Measurements from ENCODE around the gene KIFC1. TPM values are rescaled to one million over a fixed set of nuclear protein-coding genes. Genes with fewer than 3 reads are reported as not detected.
"Not testable (repeated sequence)": the region's sequence is repeated elsewhere in the genome, so short reads cannot be mapped to it uniquely, and the experiment has no call there.

The KIFC1 gene
- total RNA-seq, 2 donors from 2014 or later, result 103 to 170 TPM

- Mint-ChIP-seq H3K27ac (peak overlapping the region; percentile 95 to 99), H3K9me3 (no peaks in the 10 kb centered on the region), H3K36me3 (peaks cover 26 to 35% of the 10 kb centered on the region in 2 donors)
- ATAC-seq (no peak), DNase-seq (ENCODE audit: low spot score in 2 of 2) (no peak)
These were observed 1.4 kb downstream of the KIFC1 start for GRCh38 chr6:33392979-33393378.

GRCh38 chr6:33397541-33397940 is 5.9 kb downstream of the KIFC1 start:
- no peak overlapping the region for H3K27ac Mint-ChIP-seq
- DNase-seq (ENCODE audit: low spot score in 2 of 2), result no peak
- no peaks in the 10 kb centered on the region for H3K9me3 Mint-ChIP-seq
- no peak for ATAC-seq
- peaks cover 27 to 40% of the 10 kb centered on the region in 2 donors for H3K36me3 Mint-ChIP-seq

GRCh38 chr6:33398601-33399000 is 7.0 kb downstream of the KIFC1 start:
- Mint-ChIP-seq H3K36me3 (peaks cover 26 to 34% of the 10 kb centered on the region in 2 donors), H3K27ac (peak overlapping the region in 1 of 2 donors; percentile 29)
- not testable (repeated sequence) for ATAC-seq; DNase-seq (ENCODE audit: low spot score in 2 of 2); H3K9me3 Mint-ChIP-seq

- H3K9me3 Mint-ChIP-seq; DNase-seq (ENCODE audit: low spot score in 2 of 2); H3K27ac Mint-ChIP-seq; ATAC-seq: not testable (repeated sequence)
- H3K36me3 Mint-ChIP-seq, result peaks cover 31 to 40% of the 10 kb centered on the region in 2 donors
These were observed 8.3 kb downstream of the KIFC1 start for GRCh38 chr6:33399881-33400280.

- ATAC-seq, result no peak
- DNase-seq (ENCODE audit: low spot score in 2 of 2), result no peak
- no peaks in the 10 kb centered on the region for H3K9me3 Mint-ChIP-seq
- peaks cover 42 to 58% of the 10 kb centered on the region in 2 donors for H3K36me3 Mint-ChIP-seq
- no peak overlapping the region for H3K27ac Mint-ChIP-seq
These were observed 13.3 kb downstream of the KIFC1 start for GRCh38 chr6:33404884-33405283.

- DNase-seq (ENCODE audit: low spot score in 2 of 2) (no peak), ATAC-seq (no peak)
- Mint-ChIP-seq H3K27ac (peak overlapping the region; percentile 26 to 69), H3K9me3 (no peaks in the 10 kb centered on the region), H3K36me3 (peaks cover 39 to 55% of the 10 kb centered on the region in 2 donors)
These were observed 13.8 kb downstream of the KIFC1 start for GRCh38 chr6:33405386-33405940.

GRCh38 chr6:33406126-33406525 is 14.5 kb downstream of the KIFC1 start:
- Mint-ChIP-seq H3K27ac (peak overlapping the region; percentile 17 to 69), H3K9me3 (no peaks in the 10 kb centered on the region), H3K36me3 (peaks cover 39 to 55% of the 10 kb centered on the region in 2 donors)
- DNase-seq (ENCODE audit: low spot score in 2 of 2) (no peak), ATAC-seq (no peak)

- ATAC-seq (no peak), DNase-seq (ENCODE audit: low spot score in 2 of 2) (no peak)
- H3K27ac Mint-ChIP-seq, result no peak overlapping the region
- H3K9me3 Mint-ChIP-seq, result no peaks in the 10 kb centered on the region
- peaks cover 45 to 55% of the 10 kb centered on the region in 2 donors for H3K36me3 Mint-ChIP-seq
These were observed 15.6 kb downstream of the KIFC1 start for GRCh38 chr6:33407132-33407718.

- ATAC-seq (peak; percentile 86 to 93), DNase-seq (ENCODE audit: low spot score in 2 of 2) (peak; percentile 97 to 99)
- H3K9me3 Mint-ChIP-seq, result no peaks in the 10 kb centered on the region
- peaks cover 32 to 36% of the 10 kb centered on the region in 2 donors for H3K36me3 Mint-ChIP-seq
- H3K27ac Mint-ChIP-seq, result peak overlapping the region; percentile 98 to 99
These were observed 18.6 kb downstream of the KIFC1 start for GRCh38 chr6:33410050-33410710.

- peak in 1 of 2 donors; percentile 95 for DNase-seq (ENCODE audit: low spot score in 2 of 2)
- H3K9me3 Mint-ChIP-seq, result no peaks in the 10 kb centered on the region
- H3K36me3 Mint-ChIP-seq, result peaks cover 28 to 36% of the 10 kb centered on the region in 2 donors
- H3K27ac Mint-ChIP-seq, result peak within 1 kb of the TSS; percentile 98 to 99
- ATAC-seq, result peak; percentile 59 to 64
These were observed 19.3 kb downstream of the KIFC1 start, which contains the start of gene PHF1 for GRCh38 chr6:33410711-33411631. Gene PHF1, plus strand, starts transcription at chr6:33411014. Its CDS starts 1,250 bp downstream, at chr6:33412264.

GRCh38 chr6:33411632-33412005 is 20.0 kb downstream of the KIFC1 start:
- Mint-ChIP-seq H3K36me3 (peaks cover 27 to 36% of the 10 kb centered on the region in 2 donors), H3K27ac (peak overlapping the region; percentile 27 to 99)
- ATAC-seq, result no peak

GRCh38 chr6:33412140-33413009 is 20.8 kb downstream of the KIFC1 start:
- Mint-ChIP-seq H3K27ac (peak overlapping the region; percentile 60 to 99), H3K9me3 (no peaks in the 10 kb centered on the region), H3K36me3 (peaks cover 32 to 35% of the 10 kb centered on the region in 2 donors)
- ATAC-seq (no peak), DNase-seq (ENCODE audit: low spot score in 2 of 2) (no peak)

More at GRCh38 chr6:33411632-33412005, 20.0 kb downstream of the KIFC1 start:
- DNase-seq (ENCODE audit: low spot score in 2 of 2), result no peak
- H3K9me3 Mint-ChIP-seq, result no peaks in the 10 kb centered on the region

- Mint-ChIP-seq H3K9me3 (no peaks in the 10 kb centered on the region), H3K36me3 (peaks cover 32 to 39% of the 10 kb centered on the region in 2 donors), H3K27ac (peak overlapping the region; percentile 39 to 99)
- DNase-seq (ENCODE audit: low spot score in 2 of 2) (no peak), ATAC-seq (no peak)
These were observed 21.9 kb downstream of the KIFC1 start for GRCh38 chr6:33413241-33414120.

GRCh38 chr6:33414592-33415271 is 23.1 kb downstream of the KIFC1 start:
- H3K36me3 Mint-ChIP-seq, result peaks cover 21 to 38% of the 10 kb centered on the region in 2 donors
- ATAC-seq (no peak), DNase-seq (ENCODE audit: low spot score in 2 of 2) (no peak)
- no peaks in the 10 kb centered on the region for H3K9me3 Mint-ChIP-seq
- H3K27ac Mint-ChIP-seq, result peak overlapping the region in 1 of 2 donors; percentile 99

Data from activated naive CD4-positive, alpha-beta T cell treated with anti-CD3 and anti-CD28 coated beads, Interleukin-2, amount 50 U/mL, for 72 hours (primary cell).